B cell (primary cell): ENCODE results near the gene ASB2. TPM values are rescaled to one million over a fixed set of nuclear protein-coding genes. Genes with fewer than 3 reads are reported as not detected.

Experiments used
- ATAC-seq: fragments of 200-7000 bp; cut with Tn5 transposase; one replicate; pipeline ENCODE4 v1.10.0; 2021; ENCODE audit warnings: low read depth, mild to moderate bottlenecking, moderate number of reproducible peaks, moderate library complexity
- CTCF ChIA-PET: fragments of 350-600 bp; sonication (Branson Sonifier 250); formaldehyde crosslinking; loops from one replicate; lab custom pipeline; 2021; ENCODE audit warnings: antibody characterized with exemption, inconsistent platforms; lab: Charles Lee
- POLR2A ChIA-PET: fragments of 350-600 bp; sonication (Branson Sonifier 250); formaldehyde crosslinking; loops from one replicate; lab custom pipeline; 2021; ENCODE audit warnings: antibody characterized with exemption; lab: Charles Lee
- DNase-seq: peaks from one replicate; pipeline ENCODE4 v3.0.0; 2013
- H2AFZ ChIP-seq: 2 replicates; pipeline ENCODE4 v1.6.1; 2012; ENCODE audit warnings: mild to moderate bottlenecking, low read depth, low read length; ENCODE audit not compliant: insufficient read depth, poor library complexity, severe bottlenecking
- H3K27ac ChIP-seq, 2 donors: 1 replicate in 1 of 2; 2 replicates in 1 of 2; pipeline ENCODE4 v1.5.1; 2012 to 2013; ENCODE audit warnings: low read length in 2 of 2, mild to moderate bottlenecking in 2 of 2, moderate library complexity in 1 of 2
- H3K27me3 ChIP-seq, 4 experiments: fragments of 200-600 bp in 1 of 4; sonication (generic) in 1 of 4; replicated peaks in 1 of 4; 1 replicate in 2 of 4; 2 replicates in 2 of 4; pipeline versions ENCODE4 v1.6.1 to v1.7.0; 2013 to 2016; ENCODE audit warnings: low read length in 3 of 4, mild to moderate bottlenecking in 2 of 4, mixed read lengths in 1 of 4, moderate library complexity in 1 of 4; ENCODE audit not compliant: insufficient read depth in 4 of 4, control insufficient read depth in 3 of 4; ENCODE audit errors: control extremely low read depth in 1 of 4
- H3K36me3 ChIP-seq, 2 experiments: replicated peaks in 1 of 2; 1 replicate in 1 of 2; 2 replicates in 1 of 2; pipeline versions ENCODE4 v1.6.1 to v1.7.1; 2013; ENCODE audit warnings: low read length in 1 of 2; ENCODE audit not compliant: insufficient read depth in 2 of 2, control insufficient read depth in 1 of 2; ENCODE audit errors: control extremely low read depth in 1 of 2, extremely low read depth in 1 of 2
- H3K4me1 ChIP-seq, 2 donors: fragments of 200-600 bp in 1 of 2; sonication (generic) in 1 of 2; 1 replicate in 1 of 2; 2 replicates in 1 of 2; pipeline versions ENCODE4 v1.5.1 to v1.6.1; 2013 to 2017; ENCODE audit warnings: low read length in 2 of 2; ENCODE audit not compliant: control insufficient read depth in 2 of 2, insufficient read depth in 2 of 2
- H3K4me2 ChIP-seq: replicated peaks from 2 replicates; pipeline ENCODE3; 2012; ENCODE audit warnings: mild to moderate bottlenecking, low read depth, low read length; ENCODE audit not compliant: poor library complexity, severe bottlenecking
- H3K4me3 ChIP-seq, 5 experiments: fragments of 200-600 bp in 1 of 5; sonication (generic) in 1 of 5; 1 replicate in 3 of 5; 2 replicates in 2 of 5; pipeline versions ENCODE4 v1.5.1 to v1.7.0; 2011 to 2016; ENCODE audit warnings: low read length in 4 of 5, mild to moderate bottlenecking in 4 of 5, low read depth in 2 of 5, control low read depth in 1 of 5, moderate library complexity in 1 of 5; ENCODE audit not compliant: insufficient read depth in 1 of 5; ENCODE audit errors: control extremely low read depth in 1 of 5, extremely low read depth in 1 of 5
- H3K79me2 ChIP-seq: fragments of 200-600 bp; sonication (generic); one replicate; pipeline ENCODE4 v1.6.0; 2016; ENCODE audit warnings: low read length; ENCODE audit not compliant: control insufficient read depth, insufficient read depth
- H3K9ac ChIP-seq: fragments of 200-600 bp; sonication (generic); 2 replicates; pipeline ENCODE4 v1.6.1; 2017; ENCODE audit warnings: mild to moderate bottlenecking, low read length, moderate library complexity
- H3K9me3 ChIP-seq, 3 donors: one replicate each; pipeline versions ENCODE4 v1.6.1 to v1.7.1; 2013; ENCODE audit warnings: low read length in 2 of 3; ENCODE audit not compliant: control insufficient read depth in 2 of 3, insufficient read depth in 1 of 3; ENCODE audit errors: control extremely low read depth in 1 of 3
- H4K20me1 ChIP-seq: 2 replicates; pipeline ENCODE4 v1.6.0; 2012; ENCODE audit warnings: mild to moderate bottlenecking, low read length; ENCODE audit not compliant: insufficient read depth, control insufficient read depth, poor library complexity, severe bottlenecking
- H3K27ac Mint-ChIP-seq: one replicate; pipeline ENCODE4 v1.8.0; 2021; ENCODE audit warnings: mixed read lengths
- H3K27me3 Mint-ChIP-seq: one replicate; pipeline ENCODE4 v1.8.0; 2021; ENCODE audit warnings: mixed read lengths
- H3K4me1 Mint-ChIP-seq: one replicate; pipeline ENCODE4 v1.8.0; 2021; ENCODE audit warnings: mixed read lengths
- H3K4me3 Mint-ChIP-seq: one replicate; pipeline ENCODE4 v1.8.0; 2021; ENCODE audit warnings: mixed read lengths
- H3K9me3 Mint-ChIP-seq: one replicate; pipeline ENCODE4 v1.8.0; 2022; ENCODE audit warnings: mixed read lengths; ENCODE audit not compliant: insufficient read depth
- CTCF ChIP-seq: fragments of 200-600 bp; IDR thresholded peaks from one replicate; pipeline ENCODE4 v1.8.0; 2022; ENCODE audit warnings: antibody characterized with exemption, mild to moderate bottlenecking
- EZH2 ChIP-seq: IDR thresholded peaks from 2 replicates; pipeline ENCODE4 v1.6.1; 2012; ENCODE audit warnings: borderline replicate concordance, low read depth, mild to moderate bottlenecking, moderate library complexity, low read length; ENCODE audit not compliant: insufficient read depth, poor library complexity, severe bottlenecking
- WGBS: methylation state at CpG from one replicate; pipeline ENCODE4 v1.1.5; 2013; ENCODE audit warnings: missing lambda C conversion rate; ENCODE audit not compliant: insufficient coverage; 5-methylcytosine and 5-hydroxymethylcytosine counted together
- intact Hi-C: fragments of 100-400 bp; cut with micrococcal nuclease; formaldehyde crosslinking; loops from one replicate; pipeline ENCODE4 v1.10.0; 2022
- polyA plus RNA-seq: library from polyadenylated mRNA; depleted of rRNA; stranded (reverse); fragments of >200 nt; gene quantifications from 2 replicates; pipeline ENCODE4 v1.2.3, GENCODE V29; 2012
- total RNA-seq, 2 donors: library from RNA; stranded (reverse); fragments of 120-200 nt in 1 of 2; gene quantifications; 1 replicate in 1 of 2; 2 replicates in 1 of 2; pipeline versions ENCODE4 v1.2.3 to v1.2.4, GENCODE V29; 2013 to 2022

Gene ASB2
- total and polyA plus RNA-seq, 2 donors (not counting 1 experiment from before 2014, with no cell fraction given): 1.5 to 2.7 TPM

- Histone ChIP-seq H3K36me3 (no peaks in the 10 kb centered on the region), H3K27ac (no peak overlapping the region), H3K9me3 (peaks cover 0 to 6% (median 0%) of the 10 kb centered on the region in 3 donors), H3K79me2 (no peaks in the 10 kb centered on the region), H3K9ac (no peak overlapping the region), H3K4me3 (no peak overlapping the region), H3K27me3 (peaks cover 0 to 7% (median 2%) of the 10 kb centered on the region in 4 experiments), H3K4me1 (no peaks in the 10 kb centered on the region), H4K20me1 (no peaks in the 10 kb centered on the region), H2AFZ (no peak overlapping the region), H3K4me2 (no peak overlapping the region)
- no peak for ATAC-seq
- H3K4me1 Mint-ChIP-seq: no peaks in the 10 kb centered on the region
- H3K27ac Mint-ChIP-seq: no peak overlapping the region
- intact Hi-C loops: loop anchor here (1.0 kb wide), 1 partner anchor 9 kb away; no protein-coding TSS in a partner anchor
- H3K27me3 Mint-ChIP-seq: peaks cover 14% of the 10 kb centered on the region
- WGBS: 55% methylated on average over 15 of the region's 15 CpGs
- TF ChIP-seq EZH2: no peak
- no peak for TF ChIP-seq CTCF
- peaks cover 2% of the 10 kb centered on the region for H3K9me3 Mint-ChIP-seq
- CTCF ChIA-PET: no interaction called here
- no peak overlapping the region for H3K4me3 Mint-ChIP-seq
- DNase-seq: no peak
- POLR2A ChIA-PET: no interaction called here
Measured at GRCh38 chr14:93903342-93904184, 72.8 kb downstream of the ASB2 start.
